H1 (cell line): ENCODE results near the gene STK33.

Experiments used
- FOSL1 ChIP-seq: IDR thresholded peaks from 2 replicates; pipeline ENCODE4 v1.6.1; 2011; ENCODE audit warnings: mild to moderate bottlenecking, low read depth, low read length, moderate library complexity; ENCODE audit not compliant: insufficient read depth
- HDAC2 ChIP-seq, 2 experiments: fragments of 300-600 bp in 1 of 2; sonication (generic) in 1 of 2; IDR thresholded peaks; 2 replicates each; pipeline ENCODE4 v1.6.1; 2011 to 2012; ENCODE audit warnings: low read depth in 2 of 2, low read length in 2 of 2, mild to moderate bottlenecking in 2 of 2, moderate library complexity in 2 of 2, borderline replicate concordance in 1 of 2, inconsistent platforms in 1 of 2
- POLR2AphosphoS5 ChIP-seq: IDR thresholded peaks from 2 replicates; pipeline ENCODE4 v1.6.1; 2011; ENCODE audit warnings: low read depth, low read length
- TF ChIP-seq, protein P1 (sequence below): IDR thresholded peaks from 2 replicates; pipeline ENCODE4 v1.6.1; 2012; ENCODE audit warnings: low read length, inconsistent platforms

DNA sequence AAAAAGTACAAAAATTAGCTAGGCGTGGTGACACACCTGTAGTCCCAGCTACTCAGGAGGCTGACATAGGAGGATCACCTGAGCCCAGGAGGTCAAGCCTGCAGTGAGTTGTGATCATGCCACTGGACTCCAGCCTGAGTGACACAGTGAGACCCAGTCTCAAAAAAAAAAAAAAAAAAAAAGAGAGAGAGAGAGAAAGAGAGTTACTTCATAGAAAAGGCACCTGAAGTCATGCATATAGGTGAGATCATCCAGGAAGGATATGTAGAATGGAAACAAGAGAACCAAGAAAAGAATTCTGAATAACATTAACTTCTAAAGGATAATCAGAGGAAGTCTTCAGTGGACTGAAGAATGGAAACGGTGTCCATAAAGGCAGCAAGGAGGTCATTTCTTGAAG is 106.8 kb downstream of the STK33 start:
- TF ChIP-seq HDAC2 (IDR thresholded peaks at IDR 0.05; ENCODE audit: borderline replicate concordance in 1 of 2, low read depth in 2 of 2, low read length in 2 of 2) (no peak), FOSL1 (no peak), POLR2AphosphoS5 (no peak)
- TF ChIP-seq, protein P1, sequence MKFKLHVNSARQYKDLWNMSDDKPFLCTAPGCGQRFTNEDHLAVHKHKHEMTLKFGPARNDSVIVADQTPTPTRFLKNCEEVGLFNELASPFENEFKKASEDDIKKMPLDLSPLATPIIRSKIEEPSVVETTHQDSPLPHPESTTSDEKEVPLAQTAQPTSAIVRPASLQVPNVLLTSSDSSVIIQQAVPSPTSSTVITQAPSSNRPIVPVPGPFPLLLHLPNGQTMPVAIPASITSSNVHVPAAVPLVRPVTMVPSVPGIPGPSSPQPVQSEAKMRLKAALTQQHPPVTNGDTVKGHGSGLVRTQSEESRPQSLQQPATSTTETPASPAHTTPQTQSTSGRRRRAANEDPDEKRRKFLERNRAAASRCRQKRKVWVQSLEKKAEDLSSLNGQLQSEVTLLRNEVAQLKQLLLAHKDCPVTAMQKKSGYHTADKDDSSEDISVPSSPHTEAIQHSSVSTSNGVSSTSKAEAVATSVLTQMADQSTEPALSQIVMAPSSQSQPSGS, result no peak
